Stimulated activated CD8-positive, alpha-beta memory T cell treated with anti-CD3 and anti-CD28 coated beads, Interleukin-4, amount 100 ng/mL, for 24 hours (primary cell): Measurements from ENCODE around the gene LYPD8.

ENCODE experiments used
- DNase-seq: peaks from one replicate; pipeline ENCODE4 v3.0.0-alpha.2; 2020; ENCODE audit warnings: low read depth

LYPD8 gene

DNA sequence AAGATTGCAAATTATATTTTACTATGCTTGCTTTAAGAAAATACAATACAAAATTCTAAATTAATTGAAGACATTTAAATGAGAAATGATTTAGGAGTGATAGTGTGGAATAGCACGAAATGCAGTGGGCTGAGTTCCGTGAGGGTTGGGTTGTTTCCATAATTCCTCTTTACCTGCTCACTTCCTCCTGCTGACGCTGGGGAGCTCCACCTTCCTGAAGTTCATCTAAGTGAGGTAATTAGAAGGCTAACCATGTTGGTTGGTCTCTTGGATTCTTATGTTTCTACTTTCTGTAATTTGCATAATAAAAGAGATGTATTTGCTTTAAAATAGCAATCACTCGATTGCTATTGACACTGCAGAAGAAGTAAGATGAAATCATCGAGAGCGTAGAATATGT is 57.7 kb downstream of the LYPD8 start:
- no peak for DNase-seq

- DNase-seq: no peak
Measured at GRCh38 chr1:248696774-248697173, 58.8 kb downstream of the LYPD8 start.

- no peak for DNase-seq
Measured at GRCh38 chr1:248696261-248696660, 59.3 kb downstream of the LYPD8 start.

GRCh38 chr1:248695451-248696132 is 60.0 kb downstream of the LYPD8 start:
- no peak for DNase-seq

DNA sequence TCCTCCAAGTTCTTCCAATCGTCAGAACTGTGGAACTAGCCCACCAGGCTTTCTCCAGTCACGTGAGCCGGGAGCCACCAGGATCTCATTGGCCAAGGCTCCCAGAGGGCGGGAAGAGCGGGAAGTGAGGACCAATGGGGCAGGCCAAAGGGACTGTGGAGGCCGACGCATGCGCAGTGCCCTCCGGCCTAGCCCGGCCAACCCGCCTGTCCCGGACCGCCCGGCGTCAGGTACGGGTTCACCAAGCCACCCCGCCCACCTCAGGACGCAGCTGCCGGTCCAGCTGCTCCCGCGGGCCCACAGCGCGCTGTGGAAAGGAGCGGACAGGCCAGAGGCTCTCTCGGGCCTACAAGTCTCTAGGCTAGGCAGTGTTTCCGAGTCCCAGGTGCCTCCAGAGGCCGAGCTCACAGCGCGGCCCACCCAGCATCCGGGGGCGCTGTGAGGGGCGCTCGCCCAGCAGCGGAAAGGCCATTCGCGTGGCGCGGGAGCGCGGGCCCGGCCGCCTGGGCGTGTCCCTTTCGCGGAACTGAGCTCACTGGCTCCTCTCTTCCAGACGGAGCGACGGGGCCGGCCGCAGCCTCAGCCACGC is 63.9 kb downstream of the LYPD8 start:
- no peak for DNase-seq
